Stimulated activated CD4-positive, alpha-beta T cell treated with anti-CD3 and anti-CD28 coated beads, Interleukin-12 subunit alpha, Interleukin-12 subunit beta, amount 100 ng/mL, for 4 hours (primary cell): Measurements from ENCODE around the gene PIP5K1A.
"Not testable (repeated sequence)": the region's sequence is repeated elsewhere in the genome, so short reads cannot be mapped to it uniquely, and the experiment has no call there.

Source experiments
- DNase-seq: peaks from one replicate; pipeline ENCODE4 v3.0.0-alpha.2; 2020

PIP5K1A gene

GRCh38 chr1:151259351-151259750, 61.0 kb downstream of the PIP5K1A start:
- DNase-seq: no peak

DNA sequence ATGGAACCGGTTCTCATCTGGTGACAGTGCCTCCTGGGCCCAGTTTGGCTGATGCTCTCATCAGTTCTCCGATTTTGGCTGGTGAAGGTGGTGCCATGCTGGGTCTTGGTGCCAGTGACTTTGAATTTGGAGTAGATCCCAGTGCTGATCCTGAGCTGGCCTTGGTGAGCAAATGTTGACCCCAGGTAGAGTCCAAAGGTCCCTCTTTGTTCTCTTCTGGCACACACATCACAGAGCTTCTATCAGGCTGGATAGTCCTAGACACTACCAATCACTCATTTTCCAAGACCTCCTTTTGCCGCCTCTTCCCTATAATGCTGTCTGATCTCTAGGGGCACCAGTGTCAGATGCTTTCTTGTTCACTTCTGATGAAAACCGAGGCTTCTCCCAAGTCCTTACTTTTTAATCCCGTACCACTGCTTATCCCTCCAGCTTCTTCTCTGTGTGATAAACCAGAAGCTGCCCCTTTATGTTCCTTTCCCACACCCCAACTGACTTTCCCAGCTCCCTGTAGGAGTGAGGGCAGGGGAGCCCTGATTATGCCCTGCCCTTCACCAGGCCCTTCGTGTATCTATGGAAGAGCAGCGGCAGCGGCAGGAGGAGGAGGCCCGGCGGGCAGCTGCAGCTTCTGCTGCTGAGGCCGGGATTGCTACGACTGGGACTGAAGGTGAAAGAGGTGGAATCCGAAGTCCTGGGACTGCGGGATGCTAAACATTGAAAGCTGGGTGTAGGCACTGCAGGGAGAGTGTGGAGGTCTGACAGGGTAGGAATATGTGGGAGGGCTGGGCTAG, 67.3 kb downstream of the PIP5K1A start:
- DNase-seq: no peak

- DNase-seq: no peak
These were observed 68.0 kb downstream of the PIP5K1A start for GRCh38 chr1:151266315-151266714.

DNA sequence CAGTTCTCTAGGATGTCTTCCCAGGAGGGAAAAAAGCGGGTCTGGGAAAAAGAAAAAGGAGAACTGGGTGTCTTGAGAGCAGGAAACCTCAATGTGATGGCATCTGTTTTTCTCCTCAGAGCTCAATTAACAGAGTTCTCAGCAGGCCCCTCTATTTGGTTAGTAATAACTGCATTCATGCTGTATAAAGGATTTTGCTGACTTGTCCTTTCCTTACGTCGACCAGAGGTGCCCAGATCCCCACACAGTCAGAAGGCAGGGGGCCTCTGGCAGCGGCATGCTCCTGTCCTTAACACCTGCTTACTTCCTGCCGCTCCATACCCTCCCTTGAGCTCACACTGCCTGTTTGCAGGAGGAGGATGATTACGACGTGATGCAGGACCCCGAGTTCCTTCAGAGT, 68.5 kb downstream of the PIP5K1A start:
- DNase-seq: no peak

- no peak for DNase-seq
These were observed 69.4 kb downstream of the PIP5K1A start for GRCh38 chr1:151267760-151268159.

DNA sequence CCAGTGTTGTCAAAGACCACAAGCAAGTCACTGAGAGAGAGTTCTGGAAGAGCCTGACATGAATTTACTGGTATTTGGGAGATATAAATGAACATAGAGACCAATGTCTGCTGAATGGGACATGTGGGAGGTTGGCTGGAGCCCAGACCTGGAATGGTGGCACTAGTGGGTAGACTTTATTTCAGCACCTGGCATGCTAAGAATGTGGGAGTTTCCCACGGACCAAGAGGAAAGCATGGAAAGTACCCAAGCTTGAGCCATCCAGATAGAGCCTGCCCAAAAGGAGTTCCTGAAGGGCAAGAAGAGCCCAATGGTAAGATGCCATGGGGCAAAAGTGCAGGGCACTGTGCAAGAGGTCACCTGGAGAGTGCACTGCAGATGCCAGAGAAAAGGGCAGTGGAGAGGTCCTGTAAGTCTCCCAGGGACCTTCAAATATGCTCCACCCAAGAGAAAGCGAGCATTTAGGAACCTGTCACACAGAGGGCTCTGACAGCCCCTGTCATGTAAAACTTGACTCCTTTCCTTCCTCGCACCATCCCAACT, 75.6 kb downstream of the PIP5K1A start:
- DNase-seq: no peak

GRCh38 chr1:151275341-151275740, 77.0 kb downstream of the PIP5K1A start:
- DNase-seq: not testable (repeated sequence)

DNA sequence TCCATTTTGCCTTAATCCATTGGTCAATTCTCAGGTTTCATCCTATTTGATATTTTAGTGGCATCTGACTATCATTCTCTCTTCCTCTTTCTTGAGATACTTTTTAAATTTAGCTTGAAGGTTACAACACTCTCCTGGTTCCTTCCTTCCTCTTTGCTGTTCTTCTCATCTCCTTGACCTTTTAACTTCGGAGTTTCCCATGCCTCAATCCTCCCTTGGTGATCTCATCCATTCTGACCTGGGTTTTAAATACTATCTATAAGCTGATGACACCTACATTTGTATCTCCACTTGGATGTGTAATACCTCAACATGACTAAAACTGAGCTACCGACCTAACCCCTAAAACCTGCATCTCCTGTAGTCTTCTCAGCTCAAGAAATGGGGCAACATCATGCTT, 78.9 kb downstream of the PIP5K1A start:
- DNase-seq: no peak

GRCh38 chr1:151281225-151281968, 83.0 kb downstream of the PIP5K1A start:
- peak; percentile 94 for DNase-seq

DNA sequence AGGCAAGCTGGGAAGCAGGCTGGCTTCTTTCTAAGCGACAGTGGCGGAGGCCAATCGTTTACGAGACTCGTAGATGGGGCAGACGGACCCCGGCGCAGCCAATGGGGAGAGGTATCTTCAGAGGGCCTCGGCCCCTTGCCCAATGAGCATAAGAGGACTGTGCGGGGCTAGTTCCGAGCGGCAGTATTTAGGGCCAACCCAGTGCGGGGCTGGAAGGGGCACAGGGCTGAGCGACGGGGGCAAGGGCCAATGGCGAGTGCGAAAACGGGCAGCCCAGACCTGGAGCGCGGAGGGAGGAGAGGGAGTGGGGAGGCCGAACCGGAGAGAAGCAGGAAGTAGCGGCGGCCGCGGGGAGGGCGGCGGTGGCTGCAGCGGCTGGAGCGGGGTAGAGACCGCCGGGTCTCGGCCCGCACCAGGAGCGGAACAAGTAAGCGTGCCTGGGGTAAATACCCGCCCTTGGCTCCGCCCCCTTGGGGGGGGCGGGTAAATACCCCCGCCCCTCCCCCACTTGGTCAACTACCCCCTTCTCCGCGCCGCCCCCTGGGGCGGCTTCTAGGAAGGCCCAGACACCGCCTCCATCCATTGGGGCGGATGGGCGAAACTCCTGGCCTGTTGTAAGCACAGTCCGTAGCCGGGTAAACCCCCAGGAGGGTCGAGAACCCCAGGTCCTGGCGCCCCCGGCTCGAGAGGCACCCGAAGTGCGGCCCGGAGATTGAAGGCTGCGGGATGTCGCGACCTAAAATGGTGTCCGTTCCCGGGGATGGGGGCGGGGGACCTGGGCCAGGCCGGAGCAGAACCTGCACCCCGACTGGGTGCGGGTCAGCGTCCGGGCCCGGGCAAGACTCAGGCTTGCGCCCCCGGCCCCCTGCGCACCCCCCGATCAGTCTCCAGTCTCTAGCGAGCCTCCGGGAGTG, 83.9 kb downstream of the PIP5K1A start, which contains the start of gene ZNF687:
Gene ZNF687 (plus strand): TSS at position 331 of the 914 bp plus-strand sequence. CDS start 3,993 bp downstream, outside the sequence.
- peak; percentile 98 for DNase-seq

DNA sequence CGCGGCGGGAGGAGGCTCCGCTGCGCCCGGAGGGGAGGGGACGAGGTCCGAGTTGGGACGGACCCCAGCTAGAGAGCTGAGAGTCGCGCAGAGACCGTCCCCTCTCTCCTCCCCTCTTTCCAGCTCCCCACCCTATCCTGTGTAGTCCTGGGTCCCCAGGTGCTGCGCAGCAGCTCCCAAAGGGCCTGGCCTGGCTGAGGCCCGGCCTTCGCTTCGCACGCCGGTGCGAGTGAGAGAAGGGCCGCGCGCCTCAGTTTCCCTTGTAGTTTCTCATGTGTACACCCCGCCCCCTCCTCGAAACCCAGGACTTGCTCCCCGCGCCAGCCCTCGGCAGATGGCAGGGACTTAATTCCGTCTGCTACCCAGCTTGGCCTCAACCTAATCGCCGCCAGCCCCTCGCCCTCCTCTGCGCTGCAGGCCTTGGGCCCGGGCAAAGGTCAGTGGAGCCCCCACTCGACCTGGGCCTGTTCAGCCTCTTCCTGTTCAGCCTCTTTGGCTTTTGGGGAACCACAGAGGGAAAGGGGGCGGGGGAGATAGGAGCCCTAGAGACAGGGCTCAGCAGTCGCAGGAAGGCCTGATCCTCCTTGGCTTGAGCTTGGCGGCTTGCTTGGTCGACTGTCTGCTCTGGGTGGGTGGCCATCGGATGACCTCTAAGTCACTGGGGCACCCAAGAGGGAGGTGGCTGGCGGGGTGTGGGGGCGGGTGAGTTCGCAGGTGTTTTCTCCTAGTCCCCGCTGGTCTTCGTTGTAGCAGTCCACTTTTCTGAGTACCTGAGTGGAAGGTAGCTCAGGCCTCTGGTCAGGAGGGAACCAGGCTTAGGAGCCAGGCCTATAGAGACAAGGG, 84.8 kb downstream of the PIP5K1A start:
- DNase-seq: no peak

GRCh38 chr1:151284013-151284577, 85.7 kb downstream of the PIP5K1A start:
- no peak for DNase-seq

- no peak for DNase-seq
These were observed 88.4 kb downstream of the PIP5K1A start for GRCh38 chr1:151286619-151287340.

DNA sequence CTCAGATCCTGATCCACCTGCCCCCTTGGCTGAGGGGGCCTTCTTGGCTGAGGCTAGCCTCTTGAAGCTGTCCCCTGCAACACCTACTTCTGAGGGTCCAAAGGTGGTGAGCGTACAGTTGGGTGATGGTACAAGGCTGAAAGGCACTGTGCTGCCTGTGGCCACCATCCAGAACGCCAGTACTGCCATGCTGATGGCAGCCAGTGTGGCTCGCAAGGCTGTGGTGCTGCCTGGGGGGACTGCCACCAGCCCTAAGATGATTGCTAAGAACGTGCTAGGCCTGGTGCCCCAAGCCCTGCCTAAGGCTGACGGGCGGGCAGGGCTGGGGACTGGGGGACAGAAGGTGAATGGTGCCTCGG, 89.0 kb downstream of the PIP5K1A start:
- no peak for DNase-seq

- no peak for DNase-seq
These were observed 89.6 kb downstream of the PIP5K1A start for GRCh38 chr1:151287767-151288500.

- no peak for DNase-seq
These were observed 90.2 kb downstream of the PIP5K1A start for GRCh38 chr1:151288502-151288901.

GRCh38 chr1:151289080-151289935, 91.0 kb downstream of the PIP5K1A start:
- no peak for DNase-seq

GRCh38 chr1:151289991-151290708, 91.8 kb downstream of the PIP5K1A start:
- no peak for DNase-seq
